Posterior vena cava (tissue), 2 donors: ENCODE data around the gene HNRNPA1L2. TPM values are rescaled to one million over a fixed set of nuclear protein-coding genes. Genes with fewer than 3 reads are reported as not detected.
"Not testable (repeated sequence)": the region's sequence is repeated elsewhere in the genome, so short reads cannot be mapped to it uniquely, and the experiment has no call there.

ENCODE experiments used
- DNase-seq: peaks from one replicate; pipeline ENCODE4 v3.0.0-alpha.2; 2020; ENCODE audit warnings: low spot score
- intact Hi-C, 2 donors: fragments of 100-400 bp; cut with DNase I; formaldehyde crosslinking; loops; one replicate each; pipeline versions ENCODE4 v1.14.1 to v1.14.2; 2022 to 2023
- total RNA-seq, 2 donors: library from RNA; stranded (reverse); fragmentation: NEBNext Ultra II Directional; extraction: Animal tissue kit (Norgen Biotek cat#: 25700); gene quantifications; one replicate each; pipeline ENCODE4 v1.2.1, GENCODE V29; 2021
- donor health status: DM: yes; HTN: yes; CAD: no.
- donor health status: DM: yes; HTN: yes; CAD: no.

Gene HNRNPA1L2
- total RNA-seq, 2 donors from 2014 or later: 5.6 to 7.5 TPM

DNA sequence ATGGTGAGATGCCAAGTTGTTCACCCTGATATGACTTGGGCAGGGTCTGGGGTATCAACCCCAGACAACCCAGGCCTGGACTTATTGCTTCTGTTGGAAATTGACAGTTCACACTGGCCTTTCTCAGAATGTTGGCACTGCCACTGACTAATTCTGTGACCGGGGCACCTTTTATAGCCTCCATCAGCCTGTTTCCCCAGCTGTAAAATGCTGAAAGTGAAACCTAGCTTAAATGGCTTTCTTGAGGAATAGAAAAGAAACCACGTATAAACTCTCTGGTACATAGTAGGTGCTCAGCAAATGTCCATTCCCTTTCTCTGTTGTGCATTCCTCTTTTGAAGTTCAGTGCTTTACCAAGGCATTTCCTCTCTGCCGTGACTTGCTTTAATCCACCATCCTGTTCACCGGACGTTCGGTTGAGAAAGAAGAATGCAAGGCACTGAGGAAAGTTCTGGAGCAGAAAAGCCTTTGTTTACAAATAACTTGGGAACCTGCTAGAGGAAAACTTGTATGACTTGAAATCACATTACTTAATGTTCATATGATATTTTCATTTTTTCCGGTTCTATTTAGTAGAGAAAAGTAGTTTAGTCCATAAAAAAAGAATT is 11.0 kb upstream of the HNRNPA1L2 start:
- intact Hi-C loops: not testable (repeated sequence)

DNA sequence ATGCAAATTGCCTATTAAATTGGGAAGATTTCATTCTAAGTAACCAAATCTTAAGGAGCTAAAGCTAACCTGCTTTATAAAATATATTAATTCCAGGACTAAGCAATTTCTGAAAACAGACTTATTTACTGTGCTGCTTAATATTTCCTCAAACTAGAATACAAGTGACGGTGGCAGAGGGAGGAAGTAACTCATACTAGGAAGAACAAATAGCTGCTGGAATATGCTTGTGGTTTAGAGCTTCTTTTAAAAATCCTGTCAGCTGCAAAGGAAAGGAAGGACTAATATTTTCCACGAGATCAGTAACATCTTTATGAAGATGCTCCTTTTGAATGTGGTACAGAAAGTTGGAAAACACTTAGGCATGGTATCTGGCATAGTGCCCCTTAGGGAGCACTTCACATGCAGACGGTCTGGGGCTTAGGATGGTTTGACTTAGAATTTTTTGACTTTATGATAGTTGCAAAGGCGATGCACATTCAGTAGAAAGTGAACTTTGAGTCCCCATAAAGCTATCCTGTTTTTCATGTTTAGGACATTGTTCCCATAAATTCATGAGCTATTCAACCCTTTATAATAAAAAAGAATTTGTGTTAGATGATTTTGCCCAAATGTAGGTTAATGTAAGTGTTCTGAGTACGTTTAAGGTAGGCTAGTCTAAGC is 3.4 kb upstream of the HNRNPA1L2 start:
- no peak for DNase-seq
- intact Hi-C loops: no loop called here

More for the DNA sequence above, 11.0 kb upstream of the HNRNPA1L2 start:
- not testable (repeated sequence) for DNase-seq

GRCh38 chr13:52644108-52644507 is 1.9 kb downstream of the HNRNPA1L2 start:
- intact Hi-C loops: no loop called here
- no peak for DNase-seq

- intact Hi-C loops: no loop called here
- no peak for DNase-seq
Observed at GRCh38 chr13:52646967-52647366, 4.7 kb downstream of the HNRNPA1L2 start.

GRCh38 chr13:52650731-52651130 is 8.5 kb downstream of the HNRNPA1L2 start:
- intact Hi-C loops: no loop called here
- DNase-seq: no peak

GRCh38 chr13:52651897-52652195 is 9.6 kb downstream of the HNRNPA1L2 start:
- intact Hi-C loops: no loop called here

GRCh38 chr13:52652196-52652979 is 10.2 kb downstream of the HNRNPA1L2 start, which contains the start of gene SUGT1:
TSS of gene SUGT1 (plus strand) at chr13:52652836. CDS start at chr13:52652921, 85 bp downstream.
- DNase-seq: peak; percentile 99
- intact Hi-C loops: no loop called here

More at GRCh38 chr13:52651897-52652195, 9.6 kb downstream of the HNRNPA1L2 start:
- DNase-seq: no peak

DNA sequence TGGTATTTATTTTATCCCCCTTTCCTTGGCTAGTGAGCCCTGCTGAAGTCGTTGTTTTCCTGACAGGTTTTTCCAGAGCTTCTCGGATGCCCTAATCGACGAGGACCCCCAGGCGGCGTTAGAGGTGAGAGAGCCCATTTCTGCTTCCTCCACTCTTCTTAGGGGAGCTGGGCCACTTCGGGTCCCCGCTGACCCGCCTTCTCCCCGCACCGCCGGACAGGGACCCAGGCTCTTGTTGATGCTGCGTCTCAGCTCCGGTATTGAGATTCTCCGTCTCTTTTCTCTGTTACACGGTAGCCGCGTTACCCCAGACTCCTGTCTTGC is 10.7 kb downstream of the HNRNPA1L2 start:
- peak; percentile 83 for DNase-seq
- intact Hi-C loops: no loop called here

- DNase-seq: no peak
- intact Hi-C loops: no loop called here
Observed at GRCh38 chr13:52659340-52659739, 17.1 kb downstream of the HNRNPA1L2 start.

DNA sequence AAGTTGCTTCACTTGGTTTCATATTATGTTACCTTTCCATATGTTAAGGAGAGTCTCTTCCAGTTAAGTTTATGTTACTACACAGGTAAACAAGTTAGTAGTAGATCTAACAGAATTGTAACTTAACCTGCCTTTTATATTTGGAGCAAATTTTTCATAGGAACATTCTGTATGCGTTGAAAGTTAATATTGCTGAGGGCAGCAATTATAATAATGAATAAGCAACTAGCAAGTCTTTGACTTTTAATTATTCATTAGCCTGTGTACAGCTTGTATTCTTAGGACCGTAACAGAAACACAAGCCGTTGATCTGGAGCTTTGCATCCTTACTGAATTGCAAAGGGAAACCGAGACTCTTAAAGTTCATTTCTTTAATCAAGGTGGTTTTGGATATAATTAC is 22.0 kb downstream of the HNRNPA1L2 start:
- DNase-seq: no peak
- intact Hi-C loops: no loop called here

DNA sequence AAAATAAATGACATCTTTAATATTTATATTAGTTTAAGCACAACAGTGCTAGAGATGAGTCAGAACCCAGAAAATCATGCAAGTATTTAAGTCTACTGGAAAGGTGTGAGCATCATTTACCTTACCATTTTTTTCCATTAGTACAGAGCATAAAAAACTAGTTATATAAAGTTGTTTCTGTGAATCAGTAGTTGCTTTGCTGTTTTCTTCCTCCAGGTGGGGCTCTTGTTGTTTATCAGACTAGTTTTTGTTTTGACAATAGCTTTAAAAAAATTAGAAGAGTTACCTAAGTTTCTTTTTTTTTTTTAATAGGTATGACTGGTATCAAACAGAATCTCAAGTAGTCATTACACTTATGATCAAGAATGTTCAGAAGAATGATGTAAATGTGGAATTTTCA is 23.1 kb downstream of the HNRNPA1L2 start:
- DNase-seq: no peak
- intact Hi-C loops: no loop called here

- no peak for DNase-seq
- intact Hi-C loops: no loop called here
Observed at GRCh38 chr13:52669677-52670076, 27.4 kb downstream of the HNRNPA1L2 start.

DNA sequence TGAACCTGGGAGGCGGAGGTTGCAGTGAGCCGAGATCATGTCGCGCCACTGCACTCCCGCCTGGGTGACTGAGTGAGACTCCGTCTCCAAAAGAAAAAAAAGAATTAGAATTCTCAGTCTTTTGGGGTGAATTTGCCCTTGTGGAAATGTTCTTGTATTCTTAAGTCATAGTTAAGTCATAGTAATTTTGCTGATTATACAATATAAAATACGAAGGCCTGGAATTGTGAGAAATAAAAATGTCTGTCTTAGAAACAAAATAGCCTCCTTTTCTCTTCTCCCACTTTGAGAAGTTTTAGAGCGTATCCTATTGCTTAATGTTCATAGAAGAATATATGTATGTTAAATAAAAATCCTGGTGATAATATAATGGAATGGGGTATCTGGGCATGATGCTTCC is 28.5 kb downstream of the HNRNPA1L2 start:
- intact Hi-C loops: no loop called here
- no peak for DNase-seq

DNA sequence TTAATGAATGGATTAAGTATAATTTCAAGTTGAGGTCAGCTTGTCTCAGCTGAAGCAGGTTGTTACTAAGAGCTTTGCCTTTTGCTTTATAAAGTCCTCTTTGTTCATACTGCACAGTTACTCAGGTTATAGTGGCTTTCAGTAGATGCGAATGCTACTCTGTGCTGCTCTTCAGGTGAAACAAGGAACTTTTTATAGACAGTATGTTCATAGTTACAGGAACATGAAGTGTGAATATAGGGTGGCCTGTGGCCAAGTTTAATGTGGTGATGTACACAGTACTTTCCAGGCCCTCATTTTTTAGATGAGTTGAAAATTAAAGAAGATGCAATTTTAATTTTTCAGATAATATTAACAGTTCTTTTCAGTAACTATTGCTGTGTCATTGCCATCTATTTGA is 31.2 kb downstream of the HNRNPA1L2 start:
- intact Hi-C loops: no loop called here
- DNase-seq: no peak

- intact Hi-C loops: no loop called here
Observed at GRCh38 chr13:52677823-52678222, 35.6 kb downstream of the HNRNPA1L2 start.

GRCh38 chr13:52685806-52686205 is 43.6 kb downstream of the HNRNPA1L2 start:
- DNase-seq, intact Hi-C loops: not testable (repeated sequence)

More at GRCh38 chr13:52677823-52678222, 35.6 kb downstream of the HNRNPA1L2 start:
- no peak for DNase-seq

DNA sequence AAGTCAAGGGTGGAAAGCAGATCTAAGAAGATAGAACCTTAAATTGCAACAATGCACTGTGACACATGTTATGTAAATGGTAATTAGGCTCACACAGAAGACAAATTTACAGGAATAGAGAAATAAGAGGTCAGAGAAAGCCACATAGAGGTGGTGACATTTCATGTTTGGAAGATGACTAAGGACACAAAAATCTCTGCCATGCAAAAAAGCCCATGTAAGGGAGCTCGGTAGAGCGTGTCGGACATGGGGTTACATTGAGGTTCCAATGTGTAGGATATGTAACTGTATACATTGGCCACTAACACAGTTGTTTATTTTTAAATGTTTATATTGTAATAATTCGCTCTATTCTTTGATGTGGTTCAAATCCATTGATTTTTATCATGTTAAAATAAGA is 44.1 kb downstream of the HNRNPA1L2 start:
- DNase-seq: no peak
- intact Hi-C loops: no loop called here
